Pulmonary artery endothelial cell (primary cell): ENCODE measurements around the gene KNCN. TPM values are rescaled to one million over a fixed set of nuclear protein-coding genes. Genes with fewer than 3 reads are reported as not detected.

ENCODE experiments used
- DNase-seq: peaks from one replicate; pipeline ENCODE4 v3.0.0-alpha.2; 2011; ENCODE audit warnings: low read depth, low spot score
- total RNA-seq: library from RNA; depleted of rRNA; stranded (reverse); fragments of >200 nt; gene quantifications from 2 replicates; pipeline ENCODE4 v1.2.3, GENCODE V29; 2014

Gene KNCN
- total RNA-seq, 1 donor from 2014 or later = not detected

DNA sequence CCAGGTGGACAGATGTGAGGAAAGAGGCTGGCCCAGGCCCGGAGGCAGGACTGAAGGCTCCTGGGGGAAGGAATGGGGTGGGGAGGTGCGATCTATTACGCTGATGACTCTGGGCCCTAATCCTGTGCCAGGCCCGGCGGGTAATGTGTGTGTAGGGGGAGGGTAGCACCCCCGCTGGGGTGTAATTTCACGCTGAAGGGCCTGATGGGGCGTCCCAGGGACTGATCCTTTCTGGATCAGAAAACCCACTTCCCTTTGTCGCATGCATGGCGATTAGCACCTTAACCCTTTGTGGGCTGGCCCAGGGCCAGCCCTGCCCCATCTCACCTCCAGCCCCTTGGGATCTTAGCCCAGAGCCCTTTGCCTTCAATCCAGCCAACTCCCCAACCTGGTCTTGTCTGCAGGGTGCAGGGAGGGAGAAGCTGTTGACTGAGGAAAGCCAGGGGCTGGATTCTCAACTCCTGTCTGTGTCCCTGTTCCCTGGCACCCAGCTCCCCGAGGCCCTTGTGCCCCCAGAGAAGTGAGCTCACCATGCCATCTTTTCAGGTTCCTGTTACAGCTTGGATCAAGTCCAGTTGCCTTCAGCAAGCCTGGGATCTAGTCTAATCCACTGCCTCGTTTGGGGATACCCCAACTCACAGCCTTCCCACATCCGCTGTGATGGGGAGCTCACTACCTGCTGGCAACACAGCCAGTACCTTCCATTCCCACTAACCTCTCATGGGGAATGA is 26.0 kb downstream of the KNCN start:
- no peak for DNase-seq

DNA sequence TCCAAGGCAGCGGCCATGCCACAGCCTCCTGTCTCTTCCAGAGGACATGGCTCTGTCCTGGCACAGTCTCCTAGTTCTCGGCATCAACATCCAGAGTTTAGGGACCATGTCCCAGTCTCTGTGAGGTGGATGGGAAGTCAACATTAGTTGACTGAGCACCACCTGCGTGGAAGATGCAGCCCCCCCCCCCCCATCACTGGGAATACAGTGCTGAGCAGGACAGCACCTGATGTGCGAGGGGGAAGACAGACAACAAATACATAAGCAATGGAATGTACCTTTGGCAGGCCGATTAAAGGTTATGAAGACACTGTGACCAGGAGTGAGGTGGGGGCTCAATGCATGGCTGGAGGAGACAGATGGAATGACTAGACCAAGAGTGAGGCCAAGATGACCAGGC is 26.6 kb downstream of the KNCN start:
- DNase-seq = no peak

DNA sequence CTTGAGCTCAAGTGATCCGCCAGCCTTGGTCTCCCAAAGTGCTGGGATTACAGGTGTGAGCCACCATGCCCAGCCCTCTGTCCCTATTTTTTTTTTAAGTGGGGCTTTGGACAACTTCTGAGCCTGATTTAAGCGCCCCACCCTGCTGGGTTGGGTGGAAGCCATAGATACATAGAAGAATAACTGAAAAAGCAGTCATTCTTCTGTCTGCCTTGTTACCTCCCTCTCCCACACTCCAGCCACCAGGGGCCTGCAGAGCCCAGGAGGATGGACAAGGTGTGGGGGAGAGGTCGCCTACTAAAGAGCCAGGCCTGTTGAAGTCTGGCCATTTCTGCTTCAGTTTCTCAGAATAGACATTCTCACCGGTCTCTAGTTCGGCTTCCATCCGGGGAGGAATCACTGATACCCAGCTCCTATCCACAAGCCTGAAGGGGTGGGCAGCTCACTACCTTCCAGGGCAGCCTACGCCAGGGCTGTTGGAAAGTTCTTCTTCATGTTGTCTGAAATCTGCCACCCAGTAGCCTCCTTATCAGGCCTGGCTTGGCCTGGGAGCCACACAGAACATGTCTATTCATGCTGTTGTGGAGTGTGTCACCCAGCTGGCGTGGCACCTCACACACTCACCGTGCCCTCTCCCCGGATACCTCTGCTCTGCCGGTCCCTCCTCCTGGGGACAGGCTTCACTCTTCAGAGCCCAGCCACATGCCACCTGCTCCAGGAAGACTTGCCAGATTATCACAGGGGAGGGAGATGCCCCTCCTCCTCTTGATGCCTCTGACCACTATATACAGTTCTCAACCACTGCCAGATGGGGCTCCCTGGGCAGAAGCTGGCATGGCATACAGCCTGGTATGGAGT is 27.7 kb downstream of the KNCN start:
- DNase-seq = no peak

DNA sequence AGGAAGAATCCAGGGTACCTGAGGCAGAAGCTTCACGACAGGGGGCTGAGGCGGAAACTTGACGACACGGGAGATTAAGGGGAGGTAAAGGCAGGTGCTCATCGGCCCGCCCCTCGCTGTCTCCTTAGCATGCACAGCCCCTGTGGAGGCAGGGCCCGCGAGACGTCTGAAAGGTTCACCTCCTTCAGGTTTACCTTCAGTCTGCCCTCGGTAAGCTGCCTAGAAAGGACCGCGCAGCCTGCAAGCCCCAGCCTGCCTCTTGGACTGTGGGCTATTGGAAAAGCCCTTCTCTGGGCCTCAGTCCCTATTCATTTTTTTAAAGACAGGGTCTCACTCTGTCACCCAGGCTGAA is 28.5 kb downstream of the KNCN start:
- DNase-seq = no peak

DNA sequence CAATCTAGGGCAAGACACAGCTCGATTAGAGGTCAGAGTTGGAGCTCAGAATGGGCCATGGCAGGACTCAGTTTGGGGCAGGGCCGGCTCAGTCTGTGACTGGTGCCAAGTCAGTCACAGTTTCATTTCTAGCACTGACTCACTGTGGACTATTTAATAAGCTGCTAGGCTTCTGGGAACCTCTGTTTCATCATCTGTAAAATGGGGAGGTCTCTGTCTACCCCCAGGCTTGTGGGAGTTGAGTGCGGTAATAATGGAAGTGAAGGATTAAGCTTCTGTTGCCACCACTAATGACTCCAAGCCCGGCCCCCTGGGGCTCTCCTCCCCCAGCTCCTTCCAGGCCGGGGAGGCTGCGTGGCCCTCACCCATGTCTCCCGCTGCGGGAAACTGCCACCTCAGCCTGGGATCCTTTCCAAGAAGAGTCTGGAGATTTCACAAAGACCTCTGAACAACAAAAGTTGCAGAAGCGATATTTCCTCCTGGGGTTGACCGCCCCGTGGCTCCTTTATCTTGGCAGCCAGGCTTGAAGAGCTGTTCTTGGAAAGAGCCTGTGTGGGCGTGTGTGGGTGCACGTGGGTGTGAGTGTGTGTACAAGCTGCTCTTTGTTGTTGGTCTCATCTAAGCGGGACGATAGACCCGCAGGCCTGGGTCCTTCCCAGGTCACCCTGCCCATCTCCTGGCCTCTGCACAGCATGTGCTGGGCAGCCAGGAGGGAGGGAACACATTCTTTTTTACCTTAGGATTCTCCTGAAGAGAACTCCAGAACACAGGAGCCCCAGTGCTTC is 29.1 kb downstream of the KNCN start:
- DNase-seq = no peak

DNA sequence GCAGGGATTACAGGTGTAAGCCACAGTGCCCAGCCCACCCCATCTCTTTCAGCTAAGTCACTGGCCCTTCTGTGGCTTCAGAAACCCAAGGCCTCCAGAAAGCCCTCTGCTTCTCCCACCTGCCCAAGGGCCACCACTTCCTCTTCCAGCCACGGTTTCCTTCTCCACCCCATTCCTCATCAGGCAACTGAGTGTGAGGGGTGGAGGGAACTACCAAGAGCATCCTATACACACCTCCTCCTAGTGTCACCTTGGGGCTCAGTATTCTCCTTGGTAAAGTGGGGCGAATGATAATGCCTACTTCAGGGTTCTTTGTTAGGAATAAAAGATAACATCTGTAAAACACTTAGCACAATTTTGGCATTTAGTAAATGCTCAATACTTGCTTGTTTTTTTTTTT is 30.0 kb downstream of the KNCN start:
- no peak for DNase-seq

DNA sequence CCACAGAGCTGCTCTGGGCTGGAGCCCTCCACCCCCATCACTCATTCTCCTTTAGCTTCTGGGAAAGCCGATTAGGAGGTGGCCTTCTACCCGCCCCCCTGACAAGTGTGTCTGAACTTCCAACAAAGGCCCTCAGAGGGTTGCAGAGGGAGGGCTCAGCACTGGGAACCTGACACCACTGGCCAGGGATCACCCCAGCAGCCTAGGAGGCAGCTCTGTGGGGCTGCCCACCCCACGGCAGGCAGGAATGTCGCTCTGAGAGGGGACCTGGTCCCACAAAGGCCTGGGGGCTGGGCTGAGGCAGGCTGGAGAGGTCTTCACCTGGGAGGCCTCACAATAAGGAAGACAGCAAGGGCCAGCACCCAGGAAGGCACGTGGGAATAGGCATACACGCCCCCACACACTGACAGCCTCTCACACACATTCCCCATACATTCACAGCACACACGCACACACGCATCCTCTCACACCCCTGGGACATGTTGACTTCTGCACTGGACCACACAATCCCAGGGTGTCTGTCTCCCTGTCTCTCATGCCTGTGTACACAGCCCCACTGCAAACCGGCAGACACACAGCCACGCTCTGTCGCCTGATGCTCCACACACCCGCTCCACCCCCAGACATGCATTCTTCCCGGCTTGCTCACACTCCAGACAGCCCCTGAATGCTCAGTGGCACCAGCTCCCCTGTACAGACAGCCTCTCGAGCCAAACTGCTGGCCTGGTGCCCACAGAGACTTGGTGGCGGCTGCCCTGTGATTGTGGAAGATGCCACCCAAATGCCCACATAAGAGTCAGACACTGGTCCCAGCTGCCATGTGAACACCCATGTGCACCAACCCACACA is 31.2 kb downstream of the KNCN start:
- no peak for DNase-seq

DNA sequence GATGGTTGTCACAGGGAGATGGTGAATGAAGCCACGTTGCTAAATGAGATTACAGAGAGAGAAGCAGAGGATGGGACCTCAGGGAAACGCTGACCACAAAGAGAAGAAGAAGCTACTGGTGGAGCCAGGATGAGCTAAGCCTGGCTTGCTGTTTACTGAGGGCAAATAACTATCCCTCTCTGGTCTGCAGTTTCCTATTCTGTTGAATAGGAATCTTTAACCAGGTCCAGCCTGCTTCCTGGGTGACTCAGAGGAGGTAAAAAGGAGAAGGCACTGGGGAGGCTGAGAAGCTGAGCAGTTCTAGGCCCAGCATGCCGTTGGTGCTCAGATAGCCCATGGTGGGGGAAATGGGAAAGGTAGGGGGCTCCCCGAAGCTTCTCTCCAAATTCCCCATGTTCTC is 32.2 kb downstream of the KNCN start:
- no peak for DNase-seq

DNA sequence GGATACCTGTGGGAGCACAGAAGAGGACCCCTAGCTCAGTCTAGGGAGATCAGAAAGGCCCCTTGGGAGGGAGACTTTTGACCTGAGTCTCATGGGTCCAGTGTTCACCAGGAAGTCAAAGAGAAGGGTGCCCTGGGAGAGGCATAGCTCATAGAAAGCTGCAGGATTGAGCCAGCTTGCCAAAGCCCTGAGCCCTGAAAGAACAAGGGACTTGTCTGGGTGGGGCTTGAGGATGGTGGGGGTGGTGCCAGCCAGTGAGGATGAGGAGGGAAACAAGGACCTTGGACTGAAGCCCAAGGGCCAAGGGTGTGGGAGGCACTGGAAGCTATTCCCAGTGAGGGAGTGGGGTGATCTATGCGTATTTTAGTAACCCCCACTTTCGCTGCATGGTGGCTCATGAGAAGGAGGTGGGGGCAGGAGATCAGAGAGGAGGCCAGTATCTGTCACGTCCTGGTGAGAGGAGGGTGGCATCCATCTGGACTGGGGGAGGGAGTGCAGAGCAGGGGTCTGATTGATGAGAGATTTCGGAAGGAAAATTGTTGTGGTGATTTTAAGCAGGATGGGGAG is 33.4 kb downstream of the KNCN start:
- no peak for DNase-seq

DNA sequence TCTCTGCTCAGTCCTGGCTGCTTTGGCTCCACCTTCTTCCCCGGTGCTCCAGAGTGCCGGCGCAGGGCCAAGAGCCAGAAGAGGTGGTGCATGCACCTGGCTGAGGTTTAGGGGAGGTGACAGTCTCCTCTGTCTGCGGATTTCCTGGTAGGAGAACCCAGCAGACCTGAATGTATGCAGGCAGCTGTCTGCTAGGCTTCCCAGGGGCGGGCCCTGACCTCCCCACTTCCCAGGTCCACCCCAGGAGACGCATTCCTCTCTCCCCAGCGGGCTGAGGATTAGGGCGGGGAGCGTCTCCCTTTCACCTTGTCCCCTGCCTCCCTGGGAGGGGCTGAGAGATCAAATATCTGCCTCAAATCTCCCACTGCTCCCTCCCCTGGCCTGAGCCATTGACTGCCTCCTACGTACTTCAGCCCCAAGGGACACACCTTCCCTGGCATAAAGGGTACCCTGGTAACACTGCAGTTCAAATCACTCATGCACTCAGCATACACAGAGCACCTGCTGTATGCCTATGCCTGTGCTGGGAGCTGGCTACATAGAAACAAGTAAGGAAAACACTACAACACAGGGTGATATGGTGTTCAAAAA is 34.3 kb downstream of the KNCN start:
- no peak for DNase-seq

DNA sequence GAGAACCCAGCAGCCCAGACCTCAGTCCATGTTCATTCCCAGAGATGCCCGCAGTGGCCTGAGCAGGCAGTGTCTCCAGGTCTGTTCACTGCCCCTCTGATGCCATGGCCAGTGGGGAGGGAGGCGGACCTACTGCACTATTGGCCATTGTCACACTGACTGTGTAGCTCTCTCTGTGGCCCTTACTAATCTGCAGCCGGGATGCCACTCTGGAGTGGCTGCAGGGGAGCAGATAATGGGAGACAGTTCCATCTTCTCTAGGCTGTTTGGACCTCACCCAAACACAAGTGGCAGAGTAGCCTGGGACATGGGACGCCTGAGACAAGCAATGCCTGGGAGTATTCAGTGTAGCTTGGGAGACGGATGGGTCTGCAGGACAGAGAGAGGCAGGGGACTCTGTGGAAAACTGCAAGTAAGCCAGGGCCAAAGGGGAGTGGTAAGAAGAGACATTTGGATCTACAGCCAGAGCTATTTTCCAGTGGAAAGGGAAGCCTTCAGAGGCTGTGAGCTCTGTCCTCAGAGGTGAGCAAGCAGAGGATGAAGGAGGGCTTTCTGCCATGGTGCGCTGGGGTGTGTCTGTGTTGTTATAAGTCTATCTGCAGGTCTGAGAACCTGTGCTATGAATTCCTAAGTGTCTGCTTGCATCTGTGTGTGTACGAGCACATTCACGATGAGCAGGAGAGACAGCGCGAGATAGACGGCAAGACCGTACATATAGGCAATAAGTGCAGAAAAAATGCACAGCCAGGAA is 35.1 kb downstream of the KNCN start:
- no peak for DNase-seq

DNA sequence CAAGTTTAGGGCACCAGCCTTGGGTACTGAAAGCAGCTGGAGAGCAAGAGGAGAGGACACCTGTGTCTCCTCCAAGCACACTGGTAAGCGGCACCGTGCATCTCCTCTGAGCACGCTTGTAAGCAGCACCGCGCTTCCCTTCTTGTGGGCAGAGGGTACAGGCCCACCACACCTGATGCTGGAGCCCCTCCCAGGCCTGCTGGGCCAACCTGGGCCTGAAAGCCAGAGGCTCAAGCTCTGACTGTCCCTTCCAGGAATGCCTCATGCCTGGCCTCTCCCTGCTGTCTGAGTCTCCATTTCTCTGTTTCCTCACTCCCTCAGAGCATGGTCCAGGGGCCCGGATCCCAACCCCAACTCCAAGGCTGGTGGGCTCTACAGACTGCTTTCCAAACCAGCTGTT is 35.9 kb downstream of the KNCN start:
- no peak for DNase-seq

DNA sequence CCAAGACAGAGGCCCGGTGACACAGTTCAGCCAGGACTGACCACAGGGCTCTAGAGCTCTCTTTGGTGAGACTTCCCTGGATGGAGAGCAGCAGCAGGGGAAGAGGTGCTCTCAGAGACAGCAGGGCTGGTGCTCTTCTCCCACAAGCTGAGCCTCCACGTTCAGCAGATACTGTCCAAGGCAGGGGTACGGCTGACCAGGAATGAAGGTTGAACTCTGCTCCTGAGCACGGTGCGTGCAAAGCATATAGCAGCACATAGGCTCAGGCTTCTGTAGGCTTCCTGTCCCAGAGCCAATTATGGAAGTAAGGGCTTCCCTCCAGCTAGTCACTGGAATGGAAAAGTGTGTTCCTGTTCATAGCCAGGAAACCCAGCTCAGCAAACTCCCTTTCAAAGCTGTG is 37.9 kb downstream of the KNCN start:
- DNase-seq = no peak

DNA sequence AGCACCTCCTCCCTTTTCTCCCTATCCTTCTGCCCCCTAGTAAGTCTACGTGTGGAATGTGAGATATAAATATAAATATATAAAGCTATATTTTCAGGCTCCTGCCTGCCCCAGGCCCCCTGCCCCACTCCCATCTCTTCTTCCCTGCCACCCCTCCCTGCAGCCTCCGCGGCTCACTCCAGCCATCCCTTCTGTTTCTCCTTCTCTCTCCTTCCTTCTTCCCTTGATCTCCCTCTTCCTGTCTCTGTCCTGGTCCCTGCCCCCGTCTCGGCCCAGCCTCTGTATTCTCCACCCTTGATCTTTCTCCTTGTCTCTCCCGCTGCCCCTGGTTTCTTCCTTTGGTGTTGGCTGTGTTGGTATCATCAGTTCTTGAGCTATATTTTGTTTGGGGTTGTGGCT is 38.7 kb downstream of the KNCN start:
- DNase-seq = no peak

DNA sequence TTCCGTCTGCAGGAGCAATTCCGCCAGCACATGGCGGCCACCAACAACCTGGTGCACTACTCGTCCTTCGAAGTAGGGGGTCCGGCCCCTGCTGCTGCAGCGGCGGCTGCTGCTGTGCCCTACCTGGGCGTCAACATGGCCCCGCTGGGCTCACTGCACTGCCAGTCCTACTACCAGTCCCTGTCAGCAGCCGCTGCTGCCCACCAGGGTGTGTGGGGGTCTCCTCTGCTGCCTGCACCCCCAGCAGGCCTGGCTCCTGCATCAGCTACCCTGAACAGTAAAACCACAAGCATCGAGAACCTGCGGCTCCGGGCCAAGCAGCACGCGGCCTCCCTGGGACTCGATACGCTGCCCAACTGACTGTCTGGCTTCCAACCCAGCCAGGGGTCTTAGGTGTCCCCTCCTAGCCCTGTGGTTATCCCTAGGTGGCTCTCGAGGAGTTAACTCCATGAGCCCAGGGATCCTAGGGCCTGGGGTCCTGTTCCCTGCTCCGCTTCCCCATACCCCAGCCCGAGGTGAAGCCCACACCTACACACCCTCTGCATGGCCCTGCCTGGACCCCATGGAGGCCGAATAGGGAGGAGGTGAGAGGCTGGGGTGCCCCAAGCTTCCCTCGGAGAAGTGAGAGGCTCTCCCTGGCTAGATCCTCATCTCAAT is 39.2 kb downstream of the KNCN start:
- DNase-seq = no peak

DNA sequence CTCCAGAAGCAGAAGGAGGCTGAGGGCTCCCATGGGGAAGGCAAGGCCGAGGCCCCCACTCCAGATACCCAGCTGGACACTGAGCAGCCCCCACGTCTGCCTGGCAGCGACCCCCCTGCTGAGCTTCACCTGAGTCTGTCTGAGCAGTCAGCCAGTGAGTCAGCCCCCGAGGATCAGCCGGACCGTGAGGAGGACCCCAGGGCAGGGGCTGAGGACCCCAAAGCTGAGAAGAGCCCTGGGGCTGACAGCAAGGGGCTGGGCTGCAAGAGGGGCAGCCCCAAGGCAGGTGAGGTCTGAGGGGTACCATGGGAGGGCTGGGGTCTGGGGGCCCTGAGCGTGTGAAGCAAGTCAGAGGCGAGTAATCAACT is 40.5 kb downstream of the KNCN start:
- DNase-seq = no peak

DNA sequence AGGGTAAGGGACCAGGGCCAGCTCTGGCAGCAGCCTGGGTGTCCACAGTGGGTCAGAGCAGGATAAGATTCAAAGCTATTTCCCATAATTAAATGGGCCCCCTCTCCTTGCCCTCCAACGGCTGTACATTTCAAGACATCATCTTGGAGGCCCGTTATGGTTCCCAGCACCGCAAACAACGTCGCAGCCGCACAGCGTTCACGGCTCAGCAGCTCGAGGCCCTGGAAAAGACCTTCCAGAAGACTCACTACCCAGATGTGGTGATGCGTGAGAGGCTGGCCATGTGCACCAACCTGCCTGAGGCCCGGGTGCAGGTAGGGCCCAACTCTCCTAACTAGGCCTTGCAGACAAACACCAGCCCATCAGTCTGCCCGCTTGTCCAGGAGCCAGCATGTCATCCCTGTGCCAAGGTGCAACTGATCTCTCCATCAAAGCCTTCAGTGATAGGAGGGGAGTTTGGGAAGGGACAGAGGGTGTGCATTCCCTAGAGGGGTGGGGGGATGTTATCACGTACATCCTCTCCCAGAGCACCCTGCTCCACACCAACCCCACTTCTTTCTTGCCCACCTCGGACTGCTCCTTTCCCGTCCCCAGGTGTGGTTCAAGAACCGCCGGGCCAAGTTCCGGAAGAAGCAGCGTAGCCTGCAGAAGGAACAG is 41.0 kb downstream of the KNCN start:
- DNase-seq = no peak

DNA sequence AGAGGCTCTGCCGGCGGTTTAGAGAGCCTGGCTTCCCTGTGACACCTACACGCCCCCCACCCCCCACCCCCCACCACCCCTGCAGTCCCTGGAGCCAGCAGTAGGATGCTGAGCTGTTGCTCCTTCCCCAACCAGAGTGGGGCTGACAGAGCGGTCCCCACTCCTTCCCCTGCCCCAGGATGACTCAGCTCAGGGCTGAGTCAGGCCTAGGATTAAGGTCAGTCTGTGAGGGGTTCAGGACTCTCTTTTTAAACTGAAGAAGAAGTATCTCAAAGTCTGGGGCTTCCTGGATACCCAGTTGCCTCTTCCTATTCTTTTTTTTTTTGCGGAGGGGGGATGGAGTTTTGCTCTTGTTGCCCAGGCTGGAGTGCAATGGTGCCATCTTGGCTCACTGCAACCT is 42.7 kb downstream of the KNCN start:
- no peak for DNase-seq
